GM23248 (cell line): ENCODE measurements around the gene KRTAP4-16. TPM values are rescaled to one million over a fixed set of nuclear protein-coding genes. Genes with fewer than 3 reads are reported as not detected.
"Not testable (repeated sequence)": the region's sequence is repeated elsewhere in the genome, so short reads cannot be mapped to it uniquely, and the experiment has no call there.

Source experiments
- DNase-seq: peaks from one replicate; pipeline ENCODE4 v3.0.0-alpha.2; 2015
- H2AFZ ChIP-seq: fragments of 200-600 bp; sonication (generic); 2 replicates; pipeline ENCODE4 v1.6.1; 2016; ENCODE audit warnings: antibody characterized with exemption
- H3F3A ChIP-seq: fragments of 200-600 bp; sonication (generic); 2 replicates; pipeline ENCODE4 v1.6.1; 2016; ENCODE audit warnings: mild to moderate bottlenecking, antibody characterized with exemption, mixed run types; ENCODE audit not compliant: insufficient read depth
- H3K27ac ChIP-seq: fragments of 200-600 bp; sonication (generic); 2 replicates; pipeline ENCODE4 v1.5.1; 2016; ENCODE audit warnings: mild to moderate bottlenecking
- H3K27me3 ChIP-seq: fragments of 200-600 bp; sonication (generic); replicated peaks from 2 replicates; pipeline ENCODE4 v1.6.1; 2016; ENCODE audit warnings: mild to moderate bottlenecking; ENCODE audit not compliant: insufficient read depth
- H3K36me3 ChIP-seq: fragments of 200-600 bp; sonication (generic); 2 replicates; pipeline ENCODE4 v1.6.1; 2016; ENCODE audit warnings: low read depth, mild to moderate bottlenecking
- H3K4me1 ChIP-seq: fragments of 200-600 bp; sonication (generic); 2 replicates; pipeline ENCODE4 v1.6.1; 2016; ENCODE audit warnings: mild to moderate bottlenecking; ENCODE audit not compliant: insufficient read depth
- H3K4me2 ChIP-seq: fragments of 200-600 bp; sonication (generic); one replicate; pipeline ENCODE4 v1.6.1; 2016; ENCODE audit warnings: mild to moderate bottlenecking; ENCODE audit not compliant: unreplicated experiment
- H3K4me3 ChIP-seq: fragments of 200-600 bp; sonication (generic); 2 replicates; pipeline ENCODE4 v1.5.1; 2016; ENCODE audit warnings: mild to moderate bottlenecking
- H3K79me2 ChIP-seq: fragments of 200-600 bp; sonication (generic); 2 replicates; pipeline ENCODE4 v1.6.1; 2016; ENCODE audit warnings: mild to moderate bottlenecking; ENCODE audit not compliant: insufficient read depth
- H3K9ac ChIP-seq: fragments of 200-600 bp; sonication (generic); 2 replicates; pipeline ENCODE4 v1.6.1; 2016; ENCODE audit warnings: mild to moderate bottlenecking
- H3K9me2 ChIP-seq: fragments of 200-600 bp; sonication (generic); 2 replicates; pipeline ENCODE4 v1.6.1; 2016; ENCODE audit warnings: mixed run types, mild to moderate bottlenecking, moderate library complexity; ENCODE audit not compliant: insufficient read depth
- H3K9me3 ChIP-seq: fragments of 200-600 bp; sonication (generic); one replicate; pipeline ENCODE4 v1.6.1; 2017; ENCODE audit warnings: low read depth
- H4K20me1 ChIP-seq: fragments of 200-600 bp; sonication (generic); 2 replicates; pipeline ENCODE4 v1.6.0; 2016; ENCODE audit not compliant: insufficient read depth
- EZH2 ChIP-seq: fragments of 200-600 bp; sonication (generic); IDR thresholded peaks from 2 replicates; pipeline ENCODE4 v1.6.1; 2018; ENCODE audit warnings: antibody characterized with exemption, mild to moderate bottlenecking; ENCODE audit not compliant: insufficient read depth, poor library complexity, severe bottlenecking
- EZH2phosphoT487 ChIP-seq: fragments of 200-600 bp; sonication (generic); IDR thresholded peaks from 2 replicates; pipeline ENCODE4 v1.6.1; 2018; ENCODE audit warnings: antibody characterized with exemption, moderate library complexity, mild to moderate bottlenecking, low read depth; ENCODE audit not compliant: insufficient read depth
- WGBS, 2 experiments: methylation state at CpG; one replicate each; pipeline ENCODE4 v1.1.6; 2015 to 2017; ENCODE audit warnings: low lambda C conversion rate in 2 of 2, low coverage in 1 of 2; ENCODE audit errors: missing lambda C conversion rate in 2 of 2; 5-methylcytosine and 5-hydroxymethylcytosine counted together
- in situ Hi-C: fragments of 300-500 bp; cut with MboI; formaldehyde crosslinking; loops from 2 replicates; pipeline ENCODE4 v1.15.0; 2020
- polyA plus RNA-seq: library from polyadenylated mRNA; unstranded; fragments of >200 nt; fragmentation: Nextera tagmentation; extraction: Ambion mirVana; gene quantifications from 2 replicates; pipeline ENCODE4 v1.2.1, GENCODE V29; 2016
- total RNA-seq: library from RNA; depleted of rRNA; stranded (reverse); fragments of >200 nt; shearing (Covaris generic); gene quantifications from 2 replicates; pipeline ENCODE4 v1.2.3, GENCODE V29; 2014

Gene KRTAP4-16
- total and polyA plus RNA-seq, 2 experiments from 2014 or later, result not detected

GRCh38 chr17:41103896-41104295, 1.9 kb upstream of the KRTAP4-16 start:
- H3F3A ChIP-seq, result peaks cover 48% of the 10 kb centered on the region
- H3K4me3 ChIP-seq, result no peak overlapping the region
- H3K27ac ChIP-seq, result peak overlapping the region; percentile 8
- 0 out of 2 replicates have a peak, but pooled peaks cover 7% of the 10 kb centered on the region for H3K9me2 ChIP-seq
- TF ChIP-seq EZH2 (no peak), EZH2phosphoT487 (no peak)
- H3K9ac ChIP-seq, result no peak overlapping the region
- peak overlapping the region; percentile 55 for H3K4me2 ChIP-seq
- peak; percentile 24 for DNase-seq
- H3K36me3 ChIP-seq, result no peaks in the 10 kb centered on the region
- in situ Hi-C loops, result no loop called here
- no peaks in the 10 kb centered on the region for H3K27me3 ChIP-seq
- H3K4me1 ChIP-seq, result peaks cover 43% of the 10 kb centered on the region
- no peak overlapping the region for H2AFZ ChIP-seq
- 65 to 68% methylated on average over 1 of the region's 1 CpG for WGBS, 2 experiments
- H3K79me2 ChIP-seq, result no peaks in the 10 kb centered on the region
- H3K9me3 ChIP-seq, result no peaks in the 10 kb centered on the region
- H4K20me1 ChIP-seq, result no peaks in the 10 kb centered on the region

GRCh38 chr17:41099682-41100480, 2.1 kb downstream of the KRTAP4-16 start:
- peaks cover 45% of the 10 kb centered on the region for H3F3A ChIP-seq
- H4K20me1 ChIP-seq, H3K4me3 ChIP-seq, in situ Hi-C loops, H3K27me3 ChIP-seq, H3K9me2 ChIP-seq, H3K9me3 ChIP-seq, H2AFZ ChIP-seq, H3K9ac ChIP-seq, H3K36me3 ChIP-seq, H3K79me2 ChIP-seq: not testable (repeated sequence)
- peak; percentile 85 for DNase-seq
- H3K27ac ChIP-seq, result peak overlapping the region; percentile 65
- peak overlapping the region; percentile 6 for H3K4me2 ChIP-seq
- WGBS, 2 experiments, result 42 to 46% methylated on average over 7 of the region's 7 CpGs
- peaks cover 40% of the 10 kb centered on the region for H3K4me1 ChIP-seq

- H3K9me3 ChIP-seq, result no peaks in the 10 kb centered on the region
- peak; percentile 76 for DNase-seq
- H2AFZ ChIP-seq, result no peak overlapping the region
- no peaks in the 10 kb centered on the region for H3K9me2 ChIP-seq
- no peak for TF ChIP-seq EZH2phosphoT487
- TF ChIP-seq EZH2, result no peak
- H3K27me3 ChIP-seq, result no peaks in the 10 kb centered on the region
- H3K4me2 ChIP-seq, result peak overlapping the region; percentile 65
- peak overlapping the region; percentile 65 for H3K27ac ChIP-seq
- H4K20me1 ChIP-seq, result no peaks in the 10 kb centered on the region
- H3F3A ChIP-seq, result peaks cover 34% of the 10 kb centered on the region
- 34 to 43% methylated on average over 6 of the region's 6 CpGs for WGBS, 2 experiments
- peaks cover 28% of the 10 kb centered on the region for H3K4me1 ChIP-seq
- H3K4me3 ChIP-seq, result no peak overlapping the region
- in situ Hi-C loops, result no loop called here
- H3K36me3 ChIP-seq, result no peaks in the 10 kb centered on the region
- H3K9ac ChIP-seq, result no peak overlapping the region
- no peaks in the 10 kb centered on the region for H3K79me2 ChIP-seq
Observed at GRCh38 chr17:41098481-41098880, 3.5 kb downstream of the KRTAP4-16 start.

GRCh38 chr17:41098042-41098441, 4.0 kb downstream of the KRTAP4-16 start, which contains the start of gene KRTAP4-8:
TSS of gene KRTAP4-8 (minus strand) at chr17:41098142. CDS start at chr17:41098084, 58 bp downstream.
- no peak within 1 kb of the TSS for H3K4me3 ChIP-seq
- no peak within 1 kb of the TSS for H2AFZ ChIP-seq
- no peaks in the 10 kb centered on the region for H3K36me3 ChIP-seq
- TF ChIP-seq EZH2 (no peak), EZH2phosphoT487 (no peak)
- H3K9me2 ChIP-seq, result no peaks in the 10 kb centered on the region
- peaks cover 26% of the 10 kb centered on the region for H3K4me1 ChIP-seq
- H3K79me2 ChIP-seq, result no peaks in the 10 kb centered on the region
- no peak for DNase-seq
- no peaks in the 10 kb centered on the region for H3K27me3 ChIP-seq
- H4K20me1 ChIP-seq, result no peaks in the 10 kb centered on the region
- H3K9ac ChIP-seq, result no peak within 1 kb of the TSS
- 56 to 59% methylated on average over 4 of the region's 4 CpGs for WGBS, 2 experiments
- no peaks in the 10 kb centered on the region for H3K9me3 ChIP-seq
- H3K27ac ChIP-seq, result peak within 1 kb of the TSS; percentile 65
- peak within 1 kb of the TSS; percentile 65 for H3K4me2 ChIP-seq
- H3F3A ChIP-seq, result peaks cover 30% of the 10 kb centered on the region
- in situ Hi-C loops, result no loop called here

- Histone ChIP-seq H3F3A (peaks cover 30% of the 10 kb centered on the region), H3K36me3 (no peaks in the 10 kb centered on the region), H3K9me2 (no peaks in the 10 kb centered on the region), H4K20me1 (no peaks in the 10 kb centered on the region), H3K4me3 (no peak overlapping the region), H3K27me3 (no peaks in the 10 kb centered on the region), H3K4me2 (no peak overlapping the region), H3K79me2 (no peaks in the 10 kb centered on the region), H3K4me1 (peaks cover 26% of the 10 kb centered on the region), H3K9ac (no peak overlapping the region), H2AFZ (no peak overlapping the region), H3K27ac (no peak overlapping the region), H3K9me3 (no peaks in the 10 kb centered on the region)
- no peak for TF ChIP-seq EZH2phosphoT487
- TF ChIP-seq EZH2, result no peak
- DNase-seq, result no peak
- WGBS, 2 experiments, result 95 to 99% methylated on average over 7 of the region's 7 CpGs
- in situ Hi-C loops, result no loop called here
Observed at GRCh38 chr17:41096055-41096454, 6.0 kb downstream of the KRTAP4-16 start.

- in situ Hi-C loops, H3K9me3 ChIP-seq, DNase-seq, H3K9ac ChIP-seq, H3K9me2 ChIP-seq, H2AFZ ChIP-seq, H3K4me3 ChIP-seq, H3K4me1 ChIP-seq, H3K27me3 ChIP-seq, H3K79me2 ChIP-seq, H4K20me1 ChIP-seq, H3K36me3 ChIP-seq, H3K4me2 ChIP-seq, H3F3A ChIP-seq, H3K27ac ChIP-seq: not testable (repeated sequence)
- WGBS, 2 experiments, result 81 to 91% methylated on average over 4 of the region's 4 CpGs
Observed at GRCh38 chr17:41088760-41089352, 13.2 kb downstream of the KRTAP4-16 start.
